NCI-H524 treated with DMSO at 0.1 percent for 48 hours (cell line): Measurements from ENCODE around the gene TUBA3E.
"Not testable (repeated sequence)": the region's sequence is repeated elsewhere in the genome, so short reads cannot be mapped to it uniquely, and the experiment has no call there.

Source experiments
- DNase-seq: peaks from one replicate; lab custom pipeline; 2025; lab: John Stamatoyannopoulos, UW

Gene TUBA3E

DNA sequence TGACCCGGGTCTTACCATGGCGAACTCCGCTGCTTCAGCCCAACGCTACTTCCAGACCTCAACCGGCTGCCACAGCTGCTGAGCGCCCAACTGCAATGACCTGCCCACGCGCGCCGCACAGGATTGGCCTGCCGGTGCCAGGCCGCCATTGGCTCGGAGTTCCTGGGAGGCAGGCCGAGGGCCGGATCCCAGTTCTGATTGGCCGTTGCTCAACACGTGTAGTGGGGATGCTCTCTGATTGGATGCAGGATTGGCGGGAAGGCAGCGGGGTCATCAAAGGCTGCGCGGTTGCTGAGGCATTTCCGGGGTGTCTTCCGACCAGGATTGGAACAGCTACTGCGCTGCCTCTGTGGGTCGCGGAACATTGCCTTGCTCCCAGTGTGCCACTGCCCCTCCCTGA lies at the start of gene TUBA3E:
TSS of gene TUBA3E (minus strand) at position 97 of the 400 bp plus-strand sequence. CDS start at position 18, 79 bp downstream.
- no peak for DNase-seq

DNA sequence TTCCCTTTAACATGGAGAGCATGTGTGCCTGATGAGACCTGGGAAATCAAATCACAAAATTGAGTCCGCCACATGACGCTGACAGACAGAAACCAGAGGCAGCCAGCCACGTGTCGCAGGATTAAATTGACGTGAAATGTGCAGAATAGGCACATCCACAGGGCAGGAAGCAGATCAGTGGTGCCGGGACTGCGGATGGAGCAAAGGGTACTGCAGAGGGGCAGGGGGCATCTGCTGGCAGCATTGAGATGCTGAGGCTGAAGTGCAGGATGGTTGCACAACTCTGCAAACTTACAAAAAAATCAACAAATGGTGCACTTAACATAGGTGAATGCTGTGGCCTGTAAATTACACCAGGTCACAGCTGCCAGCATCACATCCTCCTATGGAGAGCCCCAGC lies 48.2 kb upstream of the TUBA3E start:
- DNase-seq = no peak

DNA sequence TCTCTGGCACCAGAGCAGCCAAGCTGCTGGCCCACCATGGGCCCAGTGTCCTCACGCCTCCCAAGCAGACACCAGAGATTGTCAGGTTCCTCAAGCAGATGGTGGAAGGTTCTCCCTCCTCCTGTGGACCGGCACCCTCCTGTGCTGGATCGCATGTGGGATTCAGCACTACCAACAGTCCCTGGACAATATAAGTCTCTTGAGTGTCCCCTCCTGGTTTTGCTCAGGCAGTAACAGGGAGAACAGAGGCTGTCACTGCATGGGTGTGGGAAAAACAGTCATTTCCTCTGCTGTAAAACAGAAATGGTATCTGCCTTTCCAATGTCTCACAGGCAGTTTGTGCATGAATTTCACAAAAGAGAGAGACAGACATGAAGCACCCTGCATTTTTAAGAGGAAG lies 47.7 kb upstream of the TUBA3E start:
- DNase-seq = no peak

DNA sequence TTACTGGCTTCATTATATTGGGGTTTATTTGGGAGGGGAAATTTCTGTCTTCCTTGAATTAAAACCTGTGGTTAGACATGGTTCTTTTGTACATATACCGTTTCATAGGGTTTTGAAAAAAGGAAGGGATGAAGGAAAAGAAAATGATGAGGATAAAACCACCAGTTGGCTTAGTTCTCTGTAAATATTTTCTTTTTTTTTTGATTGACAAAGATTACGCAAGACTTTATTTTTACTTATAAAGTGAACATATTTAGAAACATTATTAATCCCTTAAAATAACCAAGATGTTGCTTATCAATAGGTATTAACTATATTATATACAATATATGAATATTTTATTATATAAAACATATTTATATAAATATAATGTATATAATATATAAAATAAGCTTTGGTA lies 45.1 kb upstream of the TUBA3E start:
- no peak for DNase-seq

GRCh38 chr2:130241041-130241707 lies 42.9 kb upstream of the TUBA3E start:
- DNase-seq = no peak

DNA sequence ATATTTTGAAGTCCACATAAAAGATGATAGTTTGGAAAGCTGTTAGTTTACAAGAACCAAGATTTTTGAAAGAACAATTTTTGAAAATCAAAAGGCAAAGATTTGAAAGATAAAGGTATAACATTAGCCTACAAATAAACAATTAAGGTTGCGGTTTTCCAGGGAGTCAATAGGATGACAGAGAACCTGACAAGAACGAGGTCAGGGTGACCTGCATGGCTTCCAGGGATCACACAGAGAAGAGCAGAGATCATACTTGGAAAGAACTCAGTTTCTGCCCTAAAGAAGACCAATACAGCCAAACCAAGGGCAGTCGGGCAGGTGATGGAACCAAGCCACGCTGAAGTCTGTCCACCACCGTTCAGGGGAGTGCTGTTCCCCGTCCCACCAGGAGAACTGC lies 41.3 kb upstream of the TUBA3E start:
- not testable (repeated sequence) for DNase-seq

DNA sequence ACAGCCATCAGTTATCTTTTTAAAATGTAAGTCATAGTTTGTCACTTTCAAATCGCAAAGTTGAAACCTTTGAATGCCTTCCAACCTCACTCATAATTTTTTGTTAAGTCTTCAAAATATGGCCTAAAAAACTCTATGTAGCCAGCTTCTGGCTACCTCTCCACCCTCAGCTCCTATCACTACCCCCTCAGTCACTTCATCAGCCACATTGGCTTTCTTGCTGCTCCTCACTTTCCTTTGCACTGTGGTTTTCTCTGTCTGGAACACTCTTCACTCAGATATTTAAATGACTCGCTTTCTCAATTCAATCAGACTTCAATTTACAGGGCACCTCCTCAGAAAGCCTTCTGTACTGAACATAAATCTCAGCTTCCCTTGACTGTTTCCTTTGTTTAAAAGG lies 34.8 kb upstream of the TUBA3E start:
- DNase-seq = not testable (repeated sequence)

- no peak for DNase-seq
Observed at GRCh38 chr2:130231656-130232055, 33.4 kb upstream of the TUBA3E start.

DNA sequence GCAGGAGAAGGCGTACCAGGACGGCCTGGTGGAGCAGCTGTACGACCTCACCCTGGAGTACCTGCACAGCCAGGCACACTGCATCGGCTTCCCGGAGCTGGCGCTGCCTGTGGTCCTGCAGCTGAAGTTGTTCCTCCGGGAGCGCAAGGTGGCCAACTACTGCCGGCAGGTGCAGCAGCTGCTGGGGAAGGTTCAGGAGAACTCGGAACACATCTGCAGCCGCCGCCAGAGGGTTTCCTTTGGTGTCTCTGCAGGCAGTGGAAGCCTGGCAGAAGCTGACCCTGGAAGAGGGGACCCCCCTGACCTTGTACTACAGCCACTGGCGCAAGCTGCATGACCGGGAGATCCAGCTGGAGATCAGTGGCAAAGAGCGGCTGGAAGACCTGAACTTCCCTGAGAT lies 32.7 kb upstream of the TUBA3E start:
- not testable (repeated sequence) for DNase-seq

- DNase-seq = not testable (repeated sequence)
Observed at GRCh38 chr2:130230376-130230775, 32.1 kb upstream of the TUBA3E start.

DNA sequence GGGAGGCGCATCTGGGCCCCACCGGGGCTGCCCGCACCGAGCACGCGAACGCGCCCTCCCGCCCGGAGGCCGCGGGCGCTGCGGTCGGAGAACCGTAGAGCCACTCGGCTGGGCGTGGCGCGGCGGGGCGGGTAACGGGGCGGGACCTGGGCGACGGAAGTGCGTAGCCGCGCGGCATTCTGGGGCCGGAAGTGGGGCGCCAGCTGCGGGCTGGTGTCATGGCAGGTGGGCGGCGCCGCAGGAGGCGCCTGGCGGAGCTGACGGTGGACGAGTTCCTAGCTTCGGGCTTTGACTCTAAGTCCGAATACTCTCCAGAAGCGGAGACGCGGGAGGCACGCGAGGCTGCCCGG lies 30.9 kb upstream of the TUBA3E start:
- DNase-seq = not testable (repeated sequence)

- not testable (repeated sequence) for DNase-seq
Observed at GRCh38 chr2:130228467-130229160, 30.4 kb upstream of the TUBA3E start.

GRCh38 chr2:130228005-130228404 lies 29.8 kb upstream of the TUBA3E start:
- not testable (repeated sequence) for DNase-seq

DNA sequence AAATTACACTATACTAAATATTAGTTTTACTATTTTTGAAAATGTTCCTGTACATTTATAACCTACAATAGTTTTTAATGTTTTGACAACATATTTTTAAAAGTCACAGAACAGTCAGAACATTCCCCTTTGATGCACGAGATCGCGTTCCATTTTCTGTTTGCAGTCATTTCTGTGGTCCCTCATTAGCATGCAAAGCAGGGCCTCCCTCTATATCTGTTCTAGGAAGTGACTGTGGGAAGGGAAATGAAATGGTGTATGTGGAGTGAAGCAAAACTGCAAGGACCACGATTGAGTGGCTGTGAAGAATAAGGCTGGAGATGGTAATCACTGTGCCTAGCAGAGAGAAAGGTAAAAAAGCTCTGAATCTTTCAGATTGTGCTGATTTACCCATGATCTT lies 24.3 kb upstream of the TUBA3E start:
- not testable (repeated sequence) for DNase-seq

GRCh38 chr2:130220505-130220904 lies 22.3 kb upstream of the TUBA3E start:
- DNase-seq = not testable (repeated sequence)

GRCh38 chr2:130219147-130219546 lies 20.9 kb upstream of the TUBA3E start:
- DNase-seq = not testable (repeated sequence)

DNA sequence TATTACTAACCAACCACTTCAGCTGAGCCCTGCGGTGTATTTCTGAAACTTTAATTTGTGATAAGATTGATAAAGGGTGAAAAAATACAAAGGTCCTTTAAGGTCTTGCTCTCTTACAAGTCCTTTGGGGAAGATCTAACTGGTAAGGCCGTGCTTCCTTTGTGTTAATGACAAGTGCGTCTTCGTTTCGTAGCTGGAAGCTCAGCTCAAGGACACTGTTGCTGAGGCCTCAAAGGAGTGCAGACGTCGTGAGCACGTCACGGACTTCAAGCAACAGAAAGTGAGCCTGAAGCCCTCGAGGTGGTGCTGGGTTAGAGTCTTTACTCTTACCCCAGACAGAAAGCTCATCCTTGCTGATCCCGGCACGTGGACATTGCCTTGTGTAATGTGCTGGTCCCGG lies 8.8 kb upstream of the TUBA3E start:
- DNase-seq = not testable (repeated sequence)

- not testable (repeated sequence) for DNase-seq
Observed at GRCh38 chr2:130203150-130203549, 4.9 kb upstream of the TUBA3E start.

DNA sequence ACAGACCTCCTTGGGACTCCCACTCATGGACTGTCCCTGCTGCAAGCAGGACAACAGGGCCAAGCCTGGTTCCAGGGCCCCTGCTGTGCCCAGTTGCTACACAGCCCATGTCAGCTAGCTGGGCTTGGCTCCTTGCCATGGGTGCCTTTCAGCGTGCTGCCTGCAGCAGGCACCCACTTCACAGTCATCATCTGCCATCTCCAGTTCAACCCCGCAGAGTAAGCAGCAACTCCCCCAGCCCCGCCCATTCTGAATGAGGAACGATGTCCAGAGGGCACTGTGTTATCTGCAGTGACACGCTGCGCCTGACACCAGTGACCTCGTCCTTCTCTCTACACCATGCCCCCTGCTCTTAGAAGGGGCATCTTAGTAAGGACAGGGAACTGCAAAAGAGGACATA lies 4.3 kb upstream of the TUBA3E start:
- not testable (repeated sequence) for DNase-seq

GRCh38 chr2:130196052-130196451 lies 2.2 kb downstream of the TUBA3E start:
- DNase-seq = not testable (repeated sequence)

- not testable (repeated sequence) for DNase-seq
Observed at GRCh38 chr2:130195089-130195635, 3.1 kb downstream of the TUBA3E start.

DNA sequence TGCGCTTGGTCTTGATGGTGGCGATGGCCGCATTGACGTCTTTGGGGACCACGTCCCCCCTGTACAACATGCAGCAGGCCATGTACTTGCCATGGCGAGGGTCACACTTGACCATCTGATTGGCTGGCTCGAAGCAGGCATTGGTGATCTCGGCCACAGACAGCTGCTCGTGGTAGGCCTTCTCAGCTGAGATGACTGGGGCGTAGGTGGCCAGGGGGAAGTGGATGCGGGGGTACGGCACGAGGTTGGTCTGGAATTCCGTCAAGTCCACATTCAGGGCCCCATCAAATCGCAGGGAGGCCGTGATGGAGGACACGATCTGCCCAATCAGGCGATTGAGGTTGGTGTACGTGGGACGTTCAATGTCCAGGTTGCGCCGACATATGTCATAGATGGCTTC lies 4.4 kb downstream of the TUBA3E start:
- DNase-seq = not testable (repeated sequence)

GRCh38 chr2:130192451-130192850 lies 5.8 kb downstream of the TUBA3E start:
- DNase-seq = not testable (repeated sequence)
